Tibial nerve (tissue), 4 donors: ENCODE results near the gene ANKS1A. TPM values are rescaled to one million over a fixed set of nuclear protein-coding genes. Genes with fewer than 3 reads are reported as not detected.

Experiments used
- DNase-seq, 2 donors: peaks; one replicate each; pipeline ENCODE4 v3.0.0-alpha.2; 2019; ENCODE audit warnings: low spot score in 2 of 2
- H3K27ac ChIP-seq, 4 donors: fragments of 200-600 bp; sonication (generic) in 3 of 4; one replicate each; pipeline ENCODE4 v1.5.1; 2017 to 2019; ENCODE audit warnings: mild to moderate bottlenecking in 1 of 4
- H3K27me3 ChIP-seq, 2 donors: fragments of 200-600 bp; sonication (generic) in 1 of 2; one replicate each; pipeline versions ENCODE4 v1.5.1 to v1.6.0; 2017 to 2019
- H3K36me3 ChIP-seq, 3 donors: fragments of 200-600 bp; sonication (generic); one replicate each; pipeline ENCODE4 v1.5.1; 2018 to 2019
- H3K4me1 ChIP-seq, 4 donors: fragments of 200-600 bp; sonication (generic) in 3 of 4; one replicate each; pipeline ENCODE4 v1.5.1; 2017 to 2019
- H3K4me3 ChIP-seq, 4 donors: fragments of 200-600 bp; sonication (generic) in 3 of 4; one replicate each; pipeline ENCODE4 v1.5.1; 2017 to 2019; ENCODE audit warnings: mild to moderate bottlenecking in 1 of 4, moderate library complexity in 1 of 4
- H3K9me3 ChIP-seq, 4 donors: fragments of 200-600 bp; sonication (generic) in 3 of 4; one replicate each; pipeline ENCODE4 v1.5.1; 2017 to 2019
- CTCF ChIP-seq, 5 experiments: fragments of 200-600 bp in 3 of 5; fragments of 450-650 bp in 2 of 5; sonication (generic) in 3 of 5; IDR thresholded peaks; one replicate each; pipeline ENCODE4 v1.5.1; 2016 to 2019; ENCODE audit warnings: antibody characterized with exemption in 5 of 5, mild to moderate bottlenecking in 3 of 5, moderate library complexity in 2 of 5
- EP300 ChIP-seq, 2 donors: sonication (generic); formaldehyde crosslinking; IDR thresholded peaks; one replicate each; pipeline ENCODE4 v1.6.1; 2017; ENCODE audit warnings: antibody characterized with exemption in 2 of 2, mild to moderate bottlenecking in 1 of 2
- POLR2A ChIP-seq, 2 donors: fragments of 450-650 bp; IDR thresholded peaks; one replicate each; pipeline ENCODE4 v1.6.1; 2017; ENCODE audit warnings: antibody characterized with exemption in 2 of 2, mild to moderate bottlenecking in 2 of 2, moderate library complexity in 2 of 2
- WGBS, 2 donors: methylation state at CpG; one replicate each; pipeline ENCODE4 v1.1.5; 2018; 5-methylcytosine and 5-hydroxymethylcytosine counted together
- total RNA-seq, 4 donors: library from RNA; depleted of rRNA; stranded (reverse); fragments of >200 nt; gene quantifications; one replicate each; pipeline ENCODE4 v1.1.0, GENCODE V29; 2016

The ANKS1A gene
- total RNA-seq, 4 donors from 2014 or later = 39.3 to 55.9 (median 44.0) TPM

GRCh38 chr6:35108309-35108885 lies 219.3 kb downstream of the ANKS1A start:
- no peak for DNase-seq
- TF ChIP-seq POLR2A (IDR thresholded peaks at IDR 0.05) (no peak), CTCF (IDR thresholded peaks at IDR 0.05) (no peak), EP300 (IDR thresholded peaks at IDR 0.05) (no peak)
- H3K9me3 ChIP-seq = peaks cover 0 to 14% (median 2%) of the 10 kb centered on the region in 4 donors
- no peaks in the 10 kb centered on the region for H3K36me3 ChIP-seq
- no peak overlapping the region for H3K27ac ChIP-seq
- no peak overlapping the region for H3K4me3 ChIP-seq
- WGBS, 2 donors = 81 to 98% methylated on average over 2 of the region's 2 CpGs
- no peaks in the 10 kb centered on the region for H3K27me3 ChIP-seq
- no peaks in the 10 kb centered on the region for H3K4me1 ChIP-seq

DNA sequence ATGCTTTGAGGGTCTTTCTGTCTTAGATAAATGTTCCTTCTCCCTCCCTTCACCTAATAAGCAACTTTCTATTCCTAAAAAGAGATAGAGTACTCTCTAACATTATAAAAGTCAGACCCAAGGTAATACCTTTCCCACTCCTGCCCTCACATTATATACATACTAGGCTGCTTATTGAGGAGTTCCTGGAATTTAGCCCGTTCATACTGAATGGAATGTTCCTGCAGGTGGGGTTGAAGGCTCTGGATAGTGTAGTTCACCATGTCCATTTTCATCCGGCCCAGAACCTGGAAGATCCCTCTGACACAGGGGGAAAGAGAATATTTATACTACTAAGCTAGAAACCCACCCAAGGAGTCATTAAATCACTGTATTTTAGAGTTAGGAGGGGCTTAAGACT lies 231.7 kb downstream of the ANKS1A start:
- no peak overlapping the region for H3K27ac ChIP-seq
- H3K4me3 ChIP-seq = no peak overlapping the region
- DNase-seq = no peak
- TF ChIP-seq CTCF (IDR thresholded peaks at IDR 0.05) = no peak
- no peak for TF ChIP-seq EP300 (IDR thresholded peaks at IDR 0.05)
- TF ChIP-seq POLR2A (IDR thresholded peaks at IDR 0.05) = no peak
- H3K9me3 ChIP-seq = peaks cover 0 to 6% (median 0%) of the 10 kb centered on the region in 4 donors
- no peaks in the 10 kb centered on the region for H3K4me1 ChIP-seq
- WGBS, 2 donors = 81 to 95% methylated on average over 2 of the region's 2 CpGs
- H3K27me3 ChIP-seq = no peaks in the 10 kb centered on the region
- no peaks in the 10 kb centered on the region for H3K36me3 ChIP-seq

DNA sequence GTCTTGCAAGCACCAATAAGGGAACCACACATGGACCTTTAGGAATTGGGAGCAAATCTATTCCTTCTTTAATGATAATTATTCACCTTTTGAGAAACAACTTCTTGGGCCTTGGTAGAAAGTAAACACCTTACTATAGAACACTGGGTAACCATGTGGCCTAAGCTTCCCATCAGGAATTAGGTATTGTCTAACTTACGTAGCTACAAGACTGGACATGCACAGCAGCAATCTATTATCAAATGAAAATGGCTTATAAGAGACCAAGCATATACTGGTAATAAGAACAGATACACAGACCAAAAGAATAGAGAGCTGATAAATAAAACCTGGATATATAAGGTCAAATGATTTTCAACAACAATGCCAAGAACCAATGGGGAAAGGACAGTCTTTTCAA lies 235.3 kb downstream of the ANKS1A start:
- Histone ChIP-seq H3K36me3 (no peaks in the 10 kb centered on the region), H3K4me1 (no peaks in the 10 kb centered on the region), H3K27ac (no peak overlapping the region), H3K4me3 (no peak overlapping the region), H3K9me3 (peaks cover 0 to 6% (median 0%) of the 10 kb centered on the region in 4 donors), H3K27me3 (no peaks in the 10 kb centered on the region)
- TF ChIP-seq CTCF (IDR thresholded peaks at IDR 0.05) (no peak), EP300 (IDR thresholded peaks at IDR 0.05) (no peak), POLR2A (IDR thresholded peaks at IDR 0.05) (no peak)
- no peak for DNase-seq
- 97 to 98% methylated on average over 1 of the region's 1 CpG for WGBS, 2 donors

- Histone ChIP-seq H3K4me3 (no peak overlapping the region), H3K36me3 (no peaks in the 10 kb centered on the region), H3K9me3 (peaks cover 0 to 2% (median 0%) of the 10 kb centered on the region in 4 donors), H3K27ac (no peak overlapping the region), H3K27me3 (no peaks in the 10 kb centered on the region), H3K4me1 (no peaks in the 10 kb centered on the region)
- no peak for DNase-seq
- TF ChIP-seq EP300 (IDR thresholded peaks at IDR 0.05) (no peak), POLR2A (IDR thresholded peaks at IDR 0.05) (no peak), CTCF (IDR thresholded peaks at IDR 0.05) (no peak)
- 61 to 68% methylated on average over 4 of the region's 4 CpGs for WGBS, 2 donors
Measured at GRCh38 chr6:35128042-35128441, 239.0 kb downstream of the ANKS1A start.

DNA sequence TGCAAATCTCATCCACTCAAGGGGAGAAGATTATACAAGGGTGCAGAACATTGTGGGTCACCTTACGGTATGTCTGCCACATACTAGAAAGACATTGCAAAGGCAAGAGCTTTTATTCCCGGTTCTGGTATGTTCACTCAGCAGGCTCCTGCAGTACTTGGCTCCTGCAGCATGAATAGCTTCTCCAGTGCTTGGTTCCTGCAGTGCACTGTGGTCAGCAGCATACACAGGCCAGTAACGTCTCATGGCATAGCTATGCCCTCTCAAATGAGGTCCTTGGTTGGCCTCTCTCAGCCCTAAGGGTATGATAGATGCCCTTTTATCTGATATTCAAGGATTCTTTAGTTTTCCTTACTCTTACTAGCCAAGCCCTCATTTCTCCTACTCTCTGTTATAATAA lies 239.4 kb downstream of the ANKS1A start:
- H3K27me3 ChIP-seq = no peaks in the 10 kb centered on the region
- H3K27ac ChIP-seq = no peak overlapping the region
- no peaks in the 10 kb centered on the region for H3K9me3 ChIP-seq
- TF ChIP-seq POLR2A (IDR thresholded peaks at IDR 0.05) (no peak), EP300 (IDR thresholded peaks at IDR 0.05) (no peak), CTCF (IDR thresholded peaks at IDR 0.05) (no peak)
- no peaks in the 10 kb centered on the region for H3K36me3 ChIP-seq
- 71 to 75% methylated on average over 3 of the region's 3 CpGs for WGBS, 2 donors
- no peak for DNase-seq
- H3K4me1 ChIP-seq = no peaks in the 10 kb centered on the region
- no peak overlapping the region for H3K4me3 ChIP-seq
